Measurements from ENCODE around the gene IL12RB1.
"Not testable (repeated sequence)": the region's sequence is repeated elsewhere in the genome, so short reads cannot be mapped to it uniquely, and the experiment has no call there.

Gene IL12RB1

GRCh38 chr19:18110609-18111232, 24.0 kb upstream of the IL12RB1 start:
- DNase-seq = no peak

DNA sequence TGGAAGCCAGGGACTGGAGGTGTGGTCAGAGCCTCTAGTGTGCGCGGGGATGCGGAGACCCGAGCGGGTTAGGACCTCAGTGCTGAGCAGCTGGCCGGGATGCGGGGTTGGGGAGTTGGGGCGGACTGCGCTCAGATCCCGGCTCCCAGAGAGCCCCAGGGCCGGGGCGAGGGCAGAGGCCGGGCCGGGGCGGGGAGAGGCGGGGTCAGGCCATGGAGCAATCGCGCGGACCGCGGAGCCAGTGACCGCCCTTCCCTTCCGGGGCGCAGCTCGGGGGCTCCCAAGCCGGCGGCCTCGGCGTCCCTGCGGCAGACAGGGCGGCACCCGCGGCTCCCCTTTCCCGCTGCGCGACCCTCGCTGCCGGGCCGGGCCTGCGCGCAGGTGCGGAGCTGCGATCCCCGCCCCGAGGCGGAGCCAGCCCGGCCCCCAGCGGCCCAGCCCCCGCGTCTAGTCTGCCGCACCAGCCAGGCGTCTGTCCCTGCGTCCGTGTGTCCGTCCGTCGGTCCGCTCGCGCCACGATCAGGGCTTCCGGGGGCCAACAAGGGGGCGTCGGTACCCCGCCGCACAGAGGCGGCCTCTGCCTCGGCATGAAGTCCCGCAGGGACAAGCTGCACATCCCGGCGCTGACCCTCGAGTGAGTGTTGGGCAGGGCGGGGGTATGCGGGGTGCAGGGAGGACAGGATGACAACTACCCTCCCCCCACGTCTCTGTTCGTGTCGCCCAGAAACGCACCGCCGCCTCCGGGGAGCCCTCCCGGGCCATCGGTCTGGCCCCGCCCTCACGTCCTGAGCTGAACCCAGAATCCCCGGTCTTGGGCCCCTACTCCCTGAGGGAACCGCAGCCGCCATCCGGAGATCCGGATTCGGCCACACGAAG, 23.2 kb upstream of the IL12RB1 start:
- no peak for DNase-seq

GRCh38 chr19:18109341-18109732, 22.6 kb upstream of the IL12RB1 start:
- no peak for DNase-seq

DNA sequence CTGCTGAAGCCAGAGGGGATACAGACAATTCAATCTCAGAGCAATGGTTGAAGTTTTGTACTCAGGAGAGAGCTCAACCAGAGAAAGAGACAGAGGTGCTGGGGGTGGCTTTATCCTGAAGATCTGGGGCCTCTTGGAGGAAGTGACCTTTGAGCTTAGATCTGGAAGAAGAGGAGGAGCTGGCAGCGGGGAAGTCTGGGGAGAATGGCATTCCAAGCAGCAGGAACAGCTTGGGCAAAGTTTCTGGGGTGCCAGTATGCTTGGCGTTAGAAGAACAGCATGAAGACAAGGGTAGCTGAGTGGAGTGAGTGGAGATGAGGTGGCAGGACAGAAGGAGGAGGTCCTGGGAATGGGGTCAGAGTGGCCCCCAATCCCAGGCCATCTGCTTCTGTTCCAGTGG, 22.2 kb upstream of the IL12RB1 start:
- no peak for DNase-seq

DNA sequence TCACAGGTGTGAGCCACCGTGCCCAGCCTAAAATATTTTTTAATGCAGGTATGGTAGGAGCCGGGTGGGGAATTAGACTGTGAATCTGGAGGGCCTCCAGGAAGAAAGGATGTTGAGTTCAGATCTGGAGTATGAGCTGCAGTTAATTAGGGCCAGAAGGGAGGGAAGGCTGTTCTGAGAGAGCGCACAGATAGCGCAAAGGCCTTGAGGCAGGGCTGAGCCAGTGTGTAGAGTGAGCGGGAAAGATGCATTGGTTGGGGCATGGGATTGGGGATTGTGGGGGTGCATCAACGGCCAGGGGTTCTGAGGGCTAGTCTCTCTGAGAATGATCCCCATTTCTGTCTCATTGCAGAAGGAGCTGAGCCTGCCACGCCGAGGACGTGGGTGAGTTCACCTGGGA, 20.5 kb upstream of the IL12RB1 start:
- no peak for DNase-seq

DNA sequence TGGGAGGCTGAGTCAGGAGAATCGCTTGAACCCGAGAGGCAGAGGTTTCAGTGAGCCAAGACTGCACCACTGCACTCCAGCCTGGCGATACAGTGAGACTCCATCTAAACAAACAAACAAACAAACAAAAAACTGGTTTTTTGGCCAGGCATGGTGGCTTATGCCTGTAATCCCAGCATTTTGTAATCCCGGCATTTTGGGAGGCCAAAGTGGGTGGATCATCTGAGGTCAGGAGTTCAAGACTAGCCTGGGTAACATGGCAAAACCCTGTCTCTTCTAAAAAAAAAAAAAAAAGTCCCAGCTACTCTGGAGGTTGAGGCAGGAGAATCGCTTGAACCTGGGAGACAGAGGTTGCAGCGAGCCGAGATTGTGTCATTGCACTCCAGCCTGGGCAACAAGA, 18.5 kb upstream of the IL12RB1 start:
- not testable (repeated sequence) for DNase-seq

GRCh38 chr19:18104793-18105131, 18.0 kb upstream of the IL12RB1 start:
- DNase-seq = no peak

DNA sequence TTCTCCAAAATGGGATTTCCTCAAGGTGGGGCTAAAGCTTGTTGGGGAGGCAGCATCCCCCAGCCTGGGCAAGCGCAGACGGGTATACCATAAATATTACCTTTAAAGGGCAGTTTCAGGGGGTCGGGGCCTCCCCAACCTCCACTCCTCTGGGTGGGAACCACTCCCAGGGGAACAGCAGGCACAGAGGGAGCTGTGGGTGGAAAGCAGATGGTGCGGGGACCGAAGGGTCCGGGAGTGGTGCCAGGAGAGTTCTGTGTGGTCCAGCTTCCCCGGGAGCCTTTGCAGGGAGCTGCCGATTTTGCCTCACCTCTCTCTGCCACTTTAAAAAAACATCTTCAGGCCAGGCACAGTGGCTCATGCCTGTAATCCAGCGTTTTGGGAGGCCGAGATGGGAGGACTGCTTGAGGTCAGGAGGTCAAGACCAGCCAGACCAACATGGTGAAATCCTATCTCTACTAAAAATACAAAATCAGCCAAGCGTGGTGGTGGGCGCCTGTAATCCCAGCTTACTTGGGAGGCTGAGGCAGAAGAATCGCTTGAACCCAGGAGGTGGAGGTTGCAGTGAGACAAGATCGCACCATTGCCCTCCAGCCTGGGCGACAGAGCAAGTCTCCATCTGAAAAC, 16.3 kb upstream of the IL12RB1 start:
- no peak for DNase-seq

DNA sequence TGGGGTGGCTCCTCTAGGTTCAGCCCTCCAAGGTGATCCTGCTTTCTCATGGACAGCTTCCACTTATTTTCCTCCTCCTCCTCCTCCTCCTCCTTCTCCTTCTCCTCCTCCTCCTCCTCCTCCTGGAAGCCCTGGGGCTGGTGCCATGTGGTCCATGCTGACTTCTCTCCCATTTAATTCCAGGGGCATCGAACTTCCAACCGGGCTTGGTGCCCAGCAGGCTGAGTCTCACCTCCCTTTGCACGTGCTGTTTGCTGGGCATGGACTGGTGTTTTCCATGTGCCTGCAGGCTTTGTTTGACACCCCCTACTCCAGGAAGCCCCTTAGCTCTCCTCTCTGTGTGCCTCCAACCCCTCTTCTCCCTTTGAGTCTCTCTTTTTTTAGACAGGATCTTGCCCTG, 14.5 kb upstream of the IL12RB1 start:
- DNase-seq = no peak

DNA sequence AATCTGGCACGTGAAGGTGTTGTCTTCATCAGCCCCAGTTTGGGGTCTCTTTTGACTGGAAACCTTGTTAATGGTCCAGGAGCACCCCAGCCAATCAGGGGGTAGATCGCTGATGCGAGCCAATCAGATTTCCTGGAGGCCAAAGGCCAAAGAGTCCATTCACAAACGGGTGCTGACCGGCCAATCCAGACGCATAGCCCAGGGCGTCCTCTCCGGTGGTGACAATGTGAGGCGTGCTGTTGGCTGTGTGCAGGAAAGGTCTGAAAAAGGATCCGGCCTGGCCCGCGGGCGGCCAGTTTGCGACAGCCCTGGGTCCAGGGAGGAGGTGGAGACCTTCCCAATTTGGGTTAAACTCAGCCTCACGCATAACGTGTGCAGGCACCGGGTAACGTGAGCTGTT, 14.0 kb upstream of the IL12RB1 start:
- DNase-seq = no peak

GRCh38 chr19:18099623-18099995, 12.9 kb upstream of the IL12RB1 start:
- no peak for DNase-seq

DNA sequence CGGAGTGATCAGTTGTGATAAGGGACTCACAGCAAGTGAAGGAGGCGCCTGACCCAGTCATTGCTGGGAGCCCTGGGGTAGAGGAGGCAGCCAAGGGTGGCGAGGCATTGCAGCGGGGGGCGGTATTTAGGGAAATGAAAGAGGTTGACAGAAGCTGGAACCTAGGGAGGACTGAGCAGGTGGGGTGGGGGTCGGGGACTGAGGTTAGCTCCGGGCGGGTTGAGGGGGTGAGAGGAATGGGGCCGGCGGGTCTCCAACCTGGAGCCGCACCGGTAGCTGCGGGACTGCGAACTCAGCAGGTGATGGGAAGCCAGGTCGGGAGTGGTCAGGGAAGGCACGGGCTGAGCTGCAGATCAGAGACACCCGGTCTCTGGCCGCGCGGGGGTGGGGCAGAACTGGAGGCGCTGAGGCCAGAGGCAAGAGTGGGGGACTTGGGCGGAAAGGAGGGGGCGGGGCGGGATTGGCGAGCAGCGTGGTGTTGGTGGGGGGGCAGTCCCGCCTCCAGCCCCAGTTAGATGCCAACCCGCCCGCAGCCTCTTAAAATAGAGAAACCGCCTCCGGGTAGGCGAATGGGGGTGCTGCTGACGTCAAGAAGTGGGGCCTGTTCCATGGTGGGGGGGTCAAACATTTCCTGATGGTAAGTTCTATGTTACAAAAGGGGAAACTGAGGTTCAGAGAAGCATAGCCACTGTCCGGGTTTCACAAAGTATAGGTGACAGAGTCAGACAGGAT, 12.3 kb upstream of the IL12RB1 start:
- DNase-seq = peak; percentile 10

DNA sequence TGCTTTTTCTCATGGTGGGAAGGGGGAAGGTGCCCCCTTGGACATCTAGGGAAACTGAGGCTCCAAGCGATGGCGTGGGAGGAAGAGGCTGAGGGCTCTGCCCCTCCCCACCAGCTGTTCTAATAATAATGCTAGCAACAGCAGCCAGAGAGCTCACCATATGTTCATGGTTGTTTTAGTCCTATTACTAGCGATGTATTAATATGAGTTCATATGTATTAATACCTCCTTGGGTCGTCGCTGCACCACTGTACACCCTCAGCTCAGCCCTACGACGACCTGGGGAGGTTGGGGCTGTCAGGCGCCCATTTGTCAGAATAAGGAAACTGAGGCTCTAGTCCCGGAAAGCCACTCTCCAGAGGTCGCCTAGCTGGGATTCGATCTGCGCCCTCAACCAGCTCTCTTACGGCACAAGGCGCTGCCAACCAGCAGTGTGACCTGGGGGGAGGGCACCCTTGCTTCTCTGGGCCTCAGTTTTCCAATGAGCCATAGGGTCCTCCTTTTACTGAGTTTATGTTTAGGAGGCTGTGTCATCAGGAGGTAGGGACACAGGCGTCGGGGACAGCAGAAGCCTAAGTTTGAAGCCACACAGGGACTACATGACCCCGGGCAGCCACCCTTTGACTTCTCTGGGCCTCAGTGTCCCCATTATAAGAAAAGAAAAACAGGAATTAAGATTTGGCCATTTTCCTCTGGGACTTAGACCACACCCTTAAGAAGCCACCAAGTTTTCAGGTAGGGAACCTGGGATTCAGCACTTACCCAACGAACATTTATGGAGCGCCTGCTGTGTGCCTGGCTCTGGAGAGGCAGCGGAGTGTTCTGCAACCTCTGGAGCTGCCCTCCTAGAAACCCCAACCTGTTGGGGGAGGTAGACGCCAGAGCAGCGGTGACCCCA, 11.5 kb upstream of the IL12RB1 start:
- no peak for DNase-seq

DNA sequence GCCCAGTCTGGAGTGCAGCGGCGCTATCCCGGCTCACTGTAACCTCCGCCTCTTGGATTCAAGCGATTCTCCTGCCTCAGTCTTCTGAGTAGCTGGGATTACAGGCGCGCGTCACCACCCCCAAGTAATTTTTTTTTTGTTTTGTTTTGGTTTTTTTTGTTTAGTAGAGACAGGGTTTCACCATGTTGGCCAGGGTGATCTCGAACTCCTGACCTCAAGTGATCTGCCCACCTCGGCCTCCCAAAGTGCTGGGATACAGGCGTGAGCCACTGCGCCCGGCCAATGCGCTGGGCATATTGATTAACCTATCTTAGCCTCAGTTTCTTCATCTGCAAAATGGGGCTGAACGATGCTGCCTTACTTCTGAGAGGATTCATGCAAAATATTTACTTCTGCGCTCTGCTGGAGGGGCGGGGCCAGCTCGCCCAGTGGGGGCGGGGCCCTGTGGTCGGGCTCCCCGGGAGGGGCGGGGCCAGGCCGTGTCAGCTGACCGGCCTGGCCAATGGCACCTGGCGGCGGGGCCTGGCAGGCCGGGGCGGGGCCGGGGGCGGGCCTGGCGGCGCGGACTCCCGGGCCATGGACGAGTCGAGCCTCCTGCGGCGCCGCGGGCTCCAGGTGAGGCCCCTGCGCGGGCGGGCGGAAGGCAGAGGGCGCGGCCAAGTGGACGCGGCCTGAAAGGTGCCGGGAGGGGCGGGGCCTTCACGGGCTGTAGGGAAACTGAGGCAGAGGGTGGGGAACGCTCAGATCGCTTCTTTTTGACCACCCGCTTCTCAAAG, 10.7 kb upstream of the IL12RB1 start, which contains the start of gene MAST3:
Gene MAST3, plus strand, starts transcription at position 562 of the 776 bp plus-strand sequence. Its CDS starts 15 bp downstream, at position 577.
- DNase-seq = peak; percentile 91

DNA sequence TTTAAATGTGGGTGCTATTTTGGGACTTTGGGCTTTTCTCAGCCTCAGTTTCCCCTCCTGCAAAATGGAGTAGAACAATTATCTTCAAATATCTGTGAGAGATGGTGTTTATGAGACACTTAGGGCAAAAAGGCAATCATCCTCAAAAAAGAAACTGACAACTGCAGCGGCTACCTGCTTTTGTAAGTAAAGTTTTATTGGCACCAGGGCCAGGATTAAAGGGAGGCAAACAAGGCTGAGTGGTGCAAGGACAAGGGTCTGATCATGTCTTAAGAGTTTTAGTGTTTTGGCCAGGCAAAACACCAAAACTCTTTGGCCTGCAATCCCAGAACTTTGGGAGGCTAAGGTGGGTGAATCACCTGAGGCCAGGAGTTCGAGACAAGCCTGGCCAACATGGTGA, 9.5 kb upstream of the IL12RB1 start:
- DNase-seq = no peak

GRCh38 chr19:18093439-18094161, 6.9 kb upstream of the IL12RB1 start:
- no peak for DNase-seq

- DNase-seq = peak; percentile 86
Measured at GRCh38 chr19:18091217-18091608, 4.5 kb upstream of the IL12RB1 start.

DNA sequence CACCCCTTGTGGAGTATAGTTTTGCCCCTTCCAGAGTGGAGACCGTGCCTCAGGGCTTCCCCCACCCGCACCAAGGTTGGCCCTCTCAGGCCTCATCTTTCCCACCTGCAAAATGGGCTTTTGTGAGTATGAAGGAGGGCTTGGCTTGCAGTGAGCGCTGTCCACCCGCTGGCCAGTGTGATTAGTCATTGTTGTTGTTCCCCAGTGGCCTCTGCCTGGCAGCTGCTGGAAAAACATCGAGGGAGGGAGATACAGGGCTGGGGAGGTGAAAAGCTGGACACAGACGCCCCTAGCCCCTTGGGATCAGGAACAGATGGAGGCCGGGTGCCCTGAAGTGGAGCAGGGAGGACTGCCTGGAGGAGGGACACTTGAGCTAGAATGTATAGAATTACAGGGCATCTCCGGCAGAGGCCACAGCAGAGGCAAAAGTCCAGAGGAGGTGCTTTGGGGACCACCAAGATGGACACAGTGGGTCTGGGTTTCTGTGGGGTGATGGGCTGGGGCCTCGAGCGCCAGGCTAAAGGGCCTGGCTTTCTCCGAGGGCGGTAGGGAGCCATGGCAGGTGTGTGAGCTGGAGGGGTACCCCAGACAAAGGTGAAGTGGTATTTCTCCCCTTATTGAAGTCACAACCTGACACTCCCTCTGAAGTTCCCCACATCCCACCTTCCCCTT, 3.9 kb upstream of the IL12RB1 start:
- DNase-seq = no peak

- no peak for DNase-seq
Measured at GRCh38 chr19:18089726-18090125, 3.0 kb upstream of the IL12RB1 start.

DNA sequence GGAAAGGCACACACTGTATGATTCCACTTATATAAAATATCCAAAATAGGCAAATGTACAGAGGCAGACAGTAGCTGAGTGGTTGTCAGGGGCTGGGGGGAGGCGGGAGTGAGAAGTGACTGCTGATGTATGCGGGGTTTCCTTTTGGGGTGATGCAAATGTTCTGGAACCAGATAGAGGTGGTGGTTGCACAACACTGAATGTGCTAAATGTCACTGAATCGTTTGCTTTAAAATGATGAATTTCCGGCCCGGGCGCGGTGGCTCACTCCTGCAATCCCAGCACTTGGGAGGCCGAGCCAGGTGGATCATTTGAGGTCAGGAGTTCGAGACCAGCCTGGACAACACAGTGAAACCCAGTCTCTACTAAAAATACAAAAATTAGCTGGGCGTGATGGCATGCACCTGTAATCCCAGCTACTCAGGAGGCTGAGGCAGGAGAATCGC, 2.4 kb upstream of the IL12RB1 start:
- DNase-seq = peak; percentile 79

Measured in CD4-positive, alpha-beta T cell treated with Interleukin-4 for 4 hours (primary cell).